ENCODE data around the gene GMPR.
"Not testable (repeated sequence)": the region's sequence is repeated elsewhere in the genome, so short reads cannot be mapped to it uniquely, and the experiment has no call there.

GMPR gene

DNA sequence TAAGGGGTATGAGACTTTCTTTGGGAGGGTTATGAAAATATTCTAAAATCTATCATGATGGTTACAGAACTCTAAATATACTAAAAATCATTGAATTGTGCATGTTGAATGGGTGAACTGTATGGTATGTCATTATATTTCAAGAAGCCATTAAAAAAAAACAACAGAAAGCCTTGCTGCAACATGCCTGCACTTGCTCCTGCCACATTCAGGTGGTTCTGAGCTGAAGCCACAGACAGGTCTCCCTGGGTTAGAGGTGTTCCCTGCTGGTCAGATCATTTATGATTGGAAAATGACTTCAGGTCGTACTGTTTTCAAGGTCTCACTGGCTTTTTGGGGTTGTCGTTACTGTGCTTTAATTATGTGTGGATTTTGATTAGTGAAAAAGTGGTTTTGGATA, 13.3 kb downstream of the GMPR start:
- DNase-seq = no peak

DNA sequence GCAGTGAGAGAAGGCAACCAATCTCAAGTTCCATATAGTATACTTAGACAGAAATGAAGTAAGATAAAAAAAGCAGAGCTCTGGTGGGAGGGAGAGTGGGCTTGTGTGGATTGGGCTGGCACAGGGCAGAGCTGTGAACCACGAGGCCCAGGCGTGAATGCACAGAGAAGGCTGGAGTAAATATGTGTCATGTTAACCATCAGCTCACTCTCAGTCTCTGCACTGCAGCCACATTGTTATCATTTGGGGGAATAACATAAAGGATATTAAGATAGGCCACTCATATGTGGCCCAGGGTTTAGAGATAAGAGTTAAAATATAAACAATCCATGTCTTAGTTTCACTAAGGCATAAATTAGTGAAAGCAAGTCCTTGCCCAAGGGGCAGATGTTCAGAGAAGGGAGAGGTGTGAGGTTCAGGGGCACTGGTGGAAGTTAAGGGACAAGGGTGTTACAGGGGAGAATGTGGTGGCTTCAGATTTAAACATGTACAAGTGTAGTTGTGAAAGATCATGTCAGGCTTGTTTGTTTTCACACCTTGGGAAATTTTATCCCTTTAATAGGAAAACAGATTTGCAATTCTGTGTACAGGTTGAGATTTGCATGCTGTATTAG, 14.4 kb downstream of the GMPR start:
- DNase-seq = no peak

DNA sequence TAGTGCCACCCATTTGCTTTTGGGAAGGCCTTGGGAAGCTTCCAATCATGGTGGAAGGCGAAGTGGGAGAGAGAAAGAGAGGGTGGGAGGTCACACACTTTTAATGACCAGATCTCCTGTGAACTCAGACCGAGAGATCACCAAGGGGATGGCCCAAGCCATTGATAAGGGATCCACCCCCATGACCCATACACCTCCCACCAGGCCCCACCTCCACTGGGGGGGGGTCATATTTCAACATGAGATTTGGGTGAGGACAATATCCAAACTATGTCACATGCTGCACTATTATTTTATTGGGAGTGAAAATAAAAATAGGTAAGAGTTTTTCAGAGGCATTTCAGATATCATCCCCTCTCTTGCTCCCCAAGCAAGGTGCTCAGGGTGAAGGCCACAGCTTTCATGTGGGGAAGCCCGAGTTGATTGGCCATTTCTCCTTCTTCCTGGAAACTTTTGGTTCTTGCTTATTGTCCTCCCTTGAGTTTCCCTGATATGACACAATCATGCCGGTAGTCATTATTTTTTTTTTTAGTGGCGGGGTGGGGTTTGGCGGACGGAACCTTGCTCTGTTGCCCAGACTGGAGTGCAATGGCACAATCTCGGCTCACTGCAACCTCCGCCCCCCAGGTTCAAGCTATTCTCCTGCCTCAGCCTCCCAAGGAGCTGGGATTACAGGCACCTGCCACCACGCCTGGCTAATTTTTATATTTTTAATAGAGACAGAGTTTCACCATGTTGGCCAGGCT, 15.2 kb downstream of the GMPR start:
- no peak for DNase-seq

DNA sequence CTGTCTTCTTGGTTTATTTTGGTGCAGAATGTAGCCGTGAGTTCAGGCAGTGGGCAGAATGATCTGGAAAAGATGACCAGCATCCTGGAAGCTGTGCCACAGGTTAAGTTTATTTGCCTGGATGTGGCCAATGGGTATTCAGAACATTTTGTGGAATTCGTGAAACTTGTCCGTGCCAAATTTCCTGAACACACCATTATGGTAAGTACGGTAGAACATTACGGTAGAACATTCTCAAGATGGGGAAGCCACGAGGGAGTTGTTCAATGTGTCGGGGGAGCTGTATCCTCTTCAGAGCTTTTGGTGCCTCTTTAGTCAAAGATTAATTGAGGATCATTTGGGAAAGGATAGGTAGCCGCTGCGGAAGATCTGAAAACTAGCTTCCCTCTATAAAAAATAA, 16.1 kb downstream of the GMPR start:
- DNase-seq = no peak

DNA sequence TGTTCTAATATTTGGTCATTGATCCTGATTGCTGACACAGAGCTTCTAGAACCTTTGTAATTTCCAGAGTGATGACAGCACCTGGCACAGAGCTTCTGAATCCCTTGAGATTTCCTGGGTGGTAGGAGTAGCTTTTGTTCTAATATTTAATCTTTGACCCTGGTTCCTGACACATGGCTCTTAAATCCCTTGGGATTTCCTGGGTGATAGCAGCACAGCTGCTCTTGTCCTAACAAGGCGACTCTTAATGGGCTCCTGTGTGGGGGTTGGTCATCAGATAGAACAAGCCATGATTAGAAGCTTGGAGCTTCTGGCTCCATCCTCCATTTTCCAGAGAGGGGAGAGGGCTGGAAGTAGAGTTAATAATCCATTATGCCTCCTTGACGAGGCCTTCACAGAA, 18.4 kb downstream of the GMPR start:
- no peak for DNase-seq

DNA sequence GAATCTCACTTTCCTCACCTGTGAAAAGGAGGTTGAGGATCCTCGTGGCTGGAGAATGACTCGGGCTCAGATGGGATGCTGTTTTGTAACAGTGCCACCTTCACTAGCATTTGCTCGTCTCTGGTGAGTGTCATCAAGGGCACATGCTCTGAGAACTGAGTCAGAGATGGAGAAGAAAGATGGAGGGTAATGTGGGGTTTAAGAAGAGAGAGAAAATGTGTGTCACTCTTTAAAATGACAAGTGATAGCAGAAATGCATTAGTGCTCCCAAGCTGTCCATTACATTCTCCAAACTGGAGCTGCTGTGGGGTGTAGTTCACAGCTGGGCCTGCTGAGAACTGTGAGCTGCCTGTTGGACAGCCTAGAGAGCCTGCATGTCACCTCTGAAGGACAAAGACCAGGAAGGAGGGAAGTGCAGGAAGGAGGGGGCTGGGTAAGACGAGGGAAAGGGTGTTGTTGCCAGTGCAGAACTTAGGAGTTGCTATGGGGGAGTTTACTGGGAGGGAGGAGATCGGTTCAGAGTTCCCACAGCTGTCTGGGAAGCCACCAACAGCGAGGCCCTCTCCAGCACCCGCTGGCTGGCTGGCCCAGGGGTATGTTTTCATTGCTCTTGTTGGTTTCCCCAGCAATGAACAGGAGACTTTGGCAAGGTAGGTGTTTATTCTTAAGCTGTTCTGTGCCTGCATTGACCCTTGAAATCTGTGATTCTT, 19.8 kb downstream of the GMPR start:
- no peak for DNase-seq

DNA sequence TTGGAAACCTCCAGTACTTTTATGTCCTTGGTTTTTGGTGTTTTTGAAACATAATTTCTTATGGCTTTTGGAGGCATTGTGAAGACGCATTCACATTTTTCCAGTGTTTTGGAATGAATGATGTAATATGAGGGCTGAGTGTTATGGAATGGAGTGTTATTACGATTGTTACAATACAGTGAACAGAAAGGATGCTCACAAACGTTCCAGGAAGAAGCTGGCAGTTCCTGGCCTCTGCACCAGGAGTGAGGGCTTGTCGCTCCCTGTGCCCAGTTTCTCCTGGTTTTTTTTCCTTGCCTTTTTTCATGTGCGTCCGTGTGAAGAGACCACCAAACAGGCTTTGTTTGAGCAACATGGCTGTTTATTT, 20.3 kb downstream of the GMPR start:
- DNase-seq = no peak

DNA sequence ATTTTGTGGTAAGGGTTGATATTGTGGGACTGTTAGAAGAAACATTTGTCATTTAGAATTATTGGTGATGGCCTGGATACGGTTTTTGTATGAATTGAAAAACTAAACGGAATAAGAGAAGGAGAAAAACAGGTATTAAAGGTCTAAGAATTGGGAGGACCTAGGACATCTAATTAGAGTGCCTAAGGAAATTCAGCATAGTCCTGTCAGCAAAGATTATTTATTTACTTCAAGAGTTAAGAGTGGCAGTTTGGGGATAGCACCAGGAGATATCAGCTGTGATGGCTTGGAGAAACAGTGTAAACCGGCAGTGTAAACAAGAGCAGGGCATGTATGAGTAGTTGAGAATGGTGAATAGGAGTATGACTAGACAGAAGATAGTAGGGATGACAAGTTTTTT, 21.2 kb downstream of the GMPR start:
- DNase-seq = not testable (repeated sequence)

DNA sequence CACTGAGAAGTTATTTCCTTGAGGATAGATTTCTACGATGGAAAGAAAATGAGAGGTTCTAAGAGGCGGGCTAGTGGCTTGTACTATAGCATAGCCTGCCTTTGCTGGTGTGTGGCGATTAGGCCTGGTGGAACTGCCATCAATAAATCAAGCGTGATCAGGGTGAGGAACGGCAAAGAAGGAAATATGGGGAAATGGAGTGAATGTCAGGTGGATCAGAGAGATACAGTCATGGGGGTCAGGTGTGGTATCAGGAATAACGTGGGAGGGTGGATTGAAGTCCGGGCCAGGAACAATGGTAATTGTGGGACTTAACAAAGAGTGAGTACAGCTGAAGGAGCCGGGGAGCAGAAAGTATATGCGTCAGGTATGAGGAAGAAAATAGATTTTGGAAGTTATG, 22.2 kb downstream of the GMPR start:
- not testable (repeated sequence) for DNase-seq

DNA sequence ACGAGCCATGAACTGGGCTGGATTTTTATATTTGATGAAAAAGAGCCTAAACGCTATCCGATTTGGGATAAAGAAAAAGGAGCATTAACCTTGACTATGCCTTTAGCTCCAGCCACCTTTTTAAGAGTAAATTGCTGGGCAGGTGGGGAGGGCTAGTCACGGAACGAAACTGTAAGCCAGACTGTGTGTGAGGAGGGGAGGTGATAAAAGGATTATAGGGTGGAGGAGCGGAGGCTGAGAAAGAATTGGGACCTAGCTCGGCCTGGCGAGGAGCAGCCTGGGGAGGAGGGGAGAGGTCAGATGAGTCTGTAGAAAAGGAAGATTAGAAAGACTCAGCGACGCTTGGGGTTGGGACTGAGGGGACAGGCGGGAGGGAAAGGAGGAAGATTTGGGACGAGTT, 24.4 kb downstream of the GMPR start:
- not testable (repeated sequence) for DNase-seq

DNA sequence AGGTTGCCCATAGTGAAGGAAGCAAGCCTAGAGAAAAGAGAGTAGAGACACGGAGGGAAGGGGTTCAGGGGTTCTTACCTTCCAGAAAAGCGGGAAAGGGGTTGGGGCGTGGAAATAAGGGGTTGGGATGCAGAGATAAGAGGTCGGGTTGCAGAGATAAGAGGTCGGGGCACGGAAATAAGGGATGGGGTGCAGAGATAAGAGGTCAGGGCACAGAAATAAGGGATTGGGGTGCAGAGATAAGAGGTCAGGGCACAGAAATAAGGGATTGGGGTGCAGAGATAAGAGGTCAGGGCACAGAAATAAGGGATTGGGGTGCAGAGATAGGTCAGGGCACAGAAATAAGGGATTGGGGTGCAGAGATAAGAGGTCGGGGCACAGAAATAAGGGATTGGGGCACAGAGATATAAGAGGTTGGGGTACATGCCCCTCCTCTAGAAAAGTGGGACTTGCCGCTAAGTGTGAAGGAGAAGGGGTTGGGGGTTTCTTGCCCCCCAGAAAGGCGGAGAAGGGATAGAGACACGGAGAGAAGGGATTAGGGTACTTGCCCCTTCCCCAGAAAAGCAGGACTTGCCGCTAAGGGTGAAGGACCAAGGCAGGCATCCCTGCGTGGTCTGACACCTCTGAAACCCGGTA, 25.2 kb downstream of the GMPR start:
- not testable (repeated sequence) for DNase-seq

DNA sequence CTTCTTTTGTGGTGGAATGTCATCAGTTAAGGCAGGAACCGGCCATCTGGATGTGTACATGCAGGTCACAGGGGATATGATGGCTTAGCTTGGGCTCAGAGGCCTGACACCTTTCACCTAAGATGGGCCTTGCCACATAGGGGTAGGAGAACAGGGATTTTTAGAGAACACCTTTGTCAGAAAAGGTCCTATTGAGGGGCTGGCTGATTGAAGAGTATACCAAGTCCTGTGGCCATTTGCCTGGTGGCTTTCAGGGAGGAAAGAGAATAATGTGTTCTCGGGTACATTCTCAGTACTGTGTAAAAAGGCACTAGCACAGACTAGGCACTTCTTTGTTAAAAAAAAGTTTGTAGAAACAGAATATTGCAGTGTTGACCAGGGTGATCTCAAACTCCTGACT, 26.4 kb downstream of the GMPR start:
- DNase-seq = no peak

DNA sequence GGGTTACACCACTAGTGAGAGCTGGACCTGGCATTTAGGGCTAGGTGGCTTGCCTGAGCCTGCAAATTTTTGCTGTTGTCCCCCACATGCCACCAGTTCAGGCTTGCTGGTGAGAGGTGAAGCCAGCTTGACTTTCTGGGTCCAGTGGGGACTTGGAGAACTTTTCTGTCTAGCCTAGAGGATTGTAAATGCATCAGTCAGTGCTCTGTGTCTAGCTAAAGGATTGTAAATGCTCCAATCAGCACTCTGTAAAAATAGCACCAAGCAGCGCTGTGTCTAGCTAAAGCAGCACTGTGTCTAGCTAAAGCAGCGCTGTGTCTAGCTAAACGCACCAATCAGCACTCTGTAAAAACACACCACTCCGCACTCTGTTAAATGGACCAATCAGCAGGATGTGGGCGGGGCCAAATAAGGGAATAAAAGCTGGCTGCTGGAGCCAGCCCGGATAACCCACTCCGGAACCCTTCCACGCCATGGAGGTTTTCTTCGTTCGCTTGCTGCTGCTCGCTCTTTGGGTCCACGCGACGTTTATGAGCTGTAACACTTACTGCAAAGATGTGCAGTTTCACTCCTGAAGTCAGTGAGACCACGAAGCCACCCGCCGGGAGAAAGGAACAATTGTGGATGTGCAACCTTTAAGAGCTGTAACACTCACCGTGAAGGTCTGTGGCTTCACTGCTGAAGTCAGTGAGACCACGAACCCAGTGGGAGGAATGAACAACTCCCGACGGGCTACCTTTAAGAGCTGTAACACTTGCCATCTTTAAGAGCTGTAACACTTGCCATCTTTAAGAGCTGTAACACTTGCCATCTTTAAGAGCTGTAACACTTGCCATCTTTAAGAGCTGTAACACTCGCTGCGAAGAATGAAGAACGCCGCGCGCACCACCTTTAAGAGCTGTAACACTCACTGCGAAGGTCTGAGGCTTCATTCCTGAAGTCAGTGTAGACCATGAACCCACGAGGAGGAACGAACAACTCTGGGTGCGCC, 27.3 kb downstream of the GMPR start:
- DNase-seq = no peak

DNA sequence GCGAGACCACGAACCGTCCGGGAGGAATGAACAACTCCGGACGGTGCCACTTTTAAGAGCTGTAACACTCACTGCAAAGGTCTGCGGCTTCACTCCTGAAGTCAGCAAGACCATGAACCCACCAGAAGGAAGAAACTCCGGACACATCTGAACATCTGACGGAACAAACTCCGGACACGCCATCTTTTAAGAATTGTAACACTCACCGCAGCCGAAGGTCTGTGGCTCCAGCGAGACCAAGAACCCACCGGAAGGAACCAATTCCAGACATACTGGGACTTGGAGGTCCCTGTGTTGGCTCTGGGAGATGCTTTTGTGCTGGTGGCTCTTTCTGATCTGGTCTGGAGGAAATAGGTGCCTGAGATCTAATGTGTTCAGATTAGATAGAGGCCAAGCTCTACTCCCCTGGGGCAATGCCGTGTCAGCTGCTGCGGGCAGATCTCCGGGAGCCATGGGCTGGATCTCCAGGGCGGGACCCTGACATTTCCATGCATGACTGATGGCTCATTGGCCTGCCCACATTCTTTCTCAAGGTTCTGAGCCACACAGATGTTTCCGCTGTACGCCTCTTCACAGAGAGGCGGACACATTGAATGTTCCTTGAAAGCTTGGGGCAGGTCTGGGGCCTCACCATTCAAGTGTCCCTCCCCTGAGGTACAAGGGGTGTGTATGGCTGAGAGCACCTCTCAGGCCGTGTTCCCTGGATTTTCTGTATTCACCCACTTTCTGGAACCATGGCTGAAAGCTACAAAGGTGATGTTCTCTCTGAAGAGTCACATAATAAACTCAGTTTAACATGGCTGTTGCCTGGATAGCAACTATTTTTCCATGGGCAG, 29.3 kb downstream of the GMPR start:
- DNase-seq = no peak

DNA sequence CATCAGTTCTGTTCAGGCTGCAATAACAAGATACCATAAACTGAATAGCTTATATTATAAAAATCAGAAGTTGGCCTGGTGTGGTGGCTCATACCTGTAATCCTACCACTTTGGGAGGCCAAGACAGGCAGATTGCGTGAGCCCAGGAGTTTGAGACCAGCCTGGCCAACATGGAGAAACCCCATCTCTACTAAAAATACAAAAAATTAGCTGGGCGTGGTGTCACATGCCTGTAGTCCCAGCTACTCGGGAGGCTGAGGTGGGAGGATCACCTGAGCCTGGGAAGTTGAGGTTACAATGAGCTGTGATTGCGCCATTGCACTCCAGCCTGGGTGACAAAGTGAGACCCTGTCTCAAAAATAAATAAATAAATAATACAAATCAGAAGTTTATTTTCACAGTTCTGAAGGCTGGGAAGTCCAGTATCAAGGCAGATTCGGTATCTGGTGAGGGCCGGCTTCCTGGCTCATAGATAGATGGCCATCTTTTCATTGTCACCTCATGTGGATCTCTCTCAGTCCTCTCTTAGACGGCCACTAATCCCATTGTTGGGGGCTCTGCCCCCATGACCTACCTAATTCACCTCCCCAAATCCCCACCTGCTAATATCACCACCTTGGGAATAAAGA, 31.2 kb downstream of the GMPR start:
- not testable (repeated sequence) for DNase-seq

DNA sequence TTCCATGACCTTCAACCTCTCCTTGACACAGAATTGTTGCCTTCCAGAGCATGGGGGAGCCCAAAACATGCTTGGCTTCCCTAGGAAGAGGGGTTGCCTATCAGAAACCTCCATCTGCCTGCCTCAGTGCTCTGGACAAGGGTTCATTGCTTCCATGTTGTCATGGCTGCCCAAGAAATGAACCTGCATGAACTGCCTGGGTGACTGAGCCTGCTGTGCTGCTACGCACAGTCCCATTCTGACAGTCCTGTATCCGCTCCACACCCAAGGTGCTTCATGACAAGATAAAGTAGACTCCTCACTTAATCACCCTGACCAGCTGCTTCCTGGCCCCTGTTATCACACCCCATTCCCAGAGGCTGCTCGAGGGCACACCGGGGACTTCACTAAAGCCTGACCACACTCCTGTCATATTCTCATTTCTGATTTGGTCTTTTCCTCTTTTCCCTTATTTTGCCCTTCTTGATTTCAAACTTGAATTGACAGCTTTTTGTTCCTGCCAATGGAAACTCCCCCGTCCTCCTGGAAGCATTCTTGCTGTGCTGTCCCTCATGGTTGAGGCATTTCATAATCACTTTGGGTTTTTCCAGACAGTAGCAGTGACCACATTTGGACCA, 31.9 kb downstream of the GMPR start:
- no peak for DNase-seq

DNA sequence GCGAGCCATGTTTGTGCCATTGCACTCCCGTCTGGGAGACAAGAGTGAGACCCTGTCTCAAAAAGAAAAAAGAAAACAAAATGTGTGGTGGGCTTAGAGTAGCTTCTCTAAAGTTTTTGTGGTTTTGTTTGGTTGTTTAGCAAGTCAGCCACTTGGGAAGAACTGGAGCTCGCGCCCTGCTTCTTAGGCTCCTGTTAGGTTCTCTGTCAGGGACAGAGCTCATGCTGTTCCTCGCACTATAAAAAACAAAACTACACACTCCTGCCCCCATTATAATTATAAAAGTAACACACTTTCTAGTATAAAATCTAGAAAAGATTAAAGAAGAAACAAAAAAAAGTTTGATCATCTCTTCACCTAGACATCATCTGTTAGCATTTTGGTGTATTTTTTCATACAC, 33.0 kb downstream of the GMPR start:
- no peak for DNase-seq

DNA sequence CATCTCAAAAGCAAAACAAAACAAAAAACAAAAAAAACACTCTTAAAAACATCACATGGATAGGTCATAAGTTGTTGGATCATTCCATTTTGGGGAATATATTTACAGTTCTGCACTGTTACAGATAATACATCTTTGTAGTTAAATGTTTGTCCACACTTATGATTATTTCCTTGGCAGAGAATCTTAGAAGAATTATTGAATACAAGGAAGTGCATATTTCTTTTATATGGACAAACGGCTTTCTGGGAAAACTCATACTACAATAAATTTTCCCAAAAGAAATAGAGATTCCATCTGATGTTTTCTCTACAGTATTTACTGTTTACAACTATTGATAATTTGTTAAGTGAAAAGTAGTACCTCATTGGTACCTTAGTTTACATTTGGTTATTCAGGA, 33.8 kb downstream of the GMPR start:
- no peak for DNase-seq

DNA sequence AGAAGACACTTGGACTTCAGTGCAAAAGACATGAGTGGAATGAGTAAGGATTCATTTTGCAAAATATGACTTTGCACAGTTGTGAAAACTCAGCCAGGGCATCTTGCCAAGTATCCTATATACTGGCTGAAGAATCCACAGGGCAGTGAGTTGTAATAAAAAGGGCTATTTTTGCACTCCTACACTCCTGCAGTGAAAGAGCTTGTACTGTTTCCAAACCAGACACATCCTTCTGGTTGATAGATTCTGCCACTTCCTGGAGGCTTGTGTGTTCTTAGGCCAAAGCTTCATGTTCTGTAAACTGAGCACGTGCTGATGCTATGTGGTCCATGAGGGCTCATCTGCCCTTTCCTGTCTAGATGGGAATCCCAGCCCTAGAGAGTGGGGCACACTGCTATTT, 34.9 kb downstream of the GMPR start:
- no peak for DNase-seq

DNA sequence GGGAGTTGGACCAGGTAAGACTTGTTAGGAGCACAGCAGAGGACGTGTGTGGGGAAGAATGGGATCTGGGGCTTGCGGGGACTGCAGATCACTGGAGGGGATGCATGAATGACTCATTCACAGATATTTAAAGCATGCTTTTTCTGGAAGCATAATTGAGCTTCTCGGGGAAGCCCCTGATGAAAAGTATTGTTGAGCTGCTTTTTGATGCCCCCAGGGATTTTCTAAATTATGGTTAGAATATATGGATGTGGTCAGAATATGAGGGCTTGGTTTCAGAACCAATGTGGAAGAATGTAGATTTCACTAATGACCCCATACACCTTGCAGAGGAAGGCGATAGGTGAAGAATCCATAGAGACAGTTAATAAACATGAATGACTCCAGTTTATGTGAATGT, 36.1 kb downstream of the GMPR start:
- no peak for DNase-seq
